ENCODE data around the gene VIL1.

The VIL1 gene

GRCh38 chr2:218406209-218406948 lies 12.5 kb upstream of the VIL1 start:
- H3K27ac ChIP-seq (ENCODE audit: insufficient read depth, low read length, poor library complexity, severe bottlenecking), result peak overlapping the region; percentile 72
- no peaks in the 10 kb centered on the region for H3K9me3 ChIP-seq (ENCODE audit: control insufficient read depth, low read length)
- peaks cover 22% of the 10 kb centered on the region for H3K36me3 ChIP-seq (ENCODE audit: control insufficient read depth, insufficient read depth, low read length)
- peak overlapping the region; percentile 41 for H3K4me3 ChIP-seq (ENCODE audit: insufficient read depth, low read depth, low read length, poor library complexity, severe bottlenecking)
- no peaks in the 10 kb centered on the region for H3K27me3 ChIP-seq (replicated peaks; ENCODE audit: control insufficient read depth, insufficient read depth, low read length, poor library complexity, severe bottlenecking)
- peaks cover 39% of the 10 kb centered on the region for H3K4me1 ChIP-seq (ENCODE audit: control insufficient read depth, insufficient read depth, low read length, poor library complexity, severe bottlenecking)
- peak; percentile 87 to 90 (median 89) for DNase-seq

- H3K36me3 ChIP-seq (ENCODE audit: control insufficient read depth, insufficient read depth, low read length), result peaks cover 16% of the 10 kb centered on the region
- H3K9me3 ChIP-seq (ENCODE audit: control insufficient read depth, low read length), result no peaks in the 10 kb centered on the region
- H3K4me3 ChIP-seq (ENCODE audit: insufficient read depth, low read depth, low read length, poor library complexity, severe bottlenecking), result peak overlapping the region; percentile 41
- peak; percentile 46 to 65 (median 54) for DNase-seq
- peak overlapping the region; percentile 72 for H3K27ac ChIP-seq (ENCODE audit: insufficient read depth, low read length, poor library complexity, severe bottlenecking)
- H3K4me1 ChIP-seq (ENCODE audit: control insufficient read depth, insufficient read depth, low read length, poor library complexity, severe bottlenecking), result peaks cover 32% of the 10 kb centered on the region
- H3K27me3 ChIP-seq (replicated peaks; ENCODE audit: control insufficient read depth, insufficient read depth, low read length, poor library complexity, severe bottlenecking), result no peaks in the 10 kb centered on the region
Measured at GRCh38 chr2:218406949-218407618, 11.8 kb upstream of the VIL1 start.

GRCh38 chr2:218407717-218408116 lies 11.2 kb upstream of the VIL1 start:
- H3K36me3 ChIP-seq (ENCODE audit: control insufficient read depth, insufficient read depth, low read length), result peaks cover 10% of the 10 kb centered on the region
- no peak overlapping the region for H3K27ac ChIP-seq (ENCODE audit: insufficient read depth, low read length, poor library complexity, severe bottlenecking)
- no peak for DNase-seq
- no peak overlapping the region for H3K4me3 ChIP-seq (ENCODE audit: insufficient read depth, low read depth, low read length, poor library complexity, severe bottlenecking)
- H3K4me1 ChIP-seq (ENCODE audit: control insufficient read depth, insufficient read depth, low read length, poor library complexity, severe bottlenecking), result peaks cover 28% of the 10 kb centered on the region
- H3K27me3 ChIP-seq (replicated peaks; ENCODE audit: control insufficient read depth, insufficient read depth, low read length, poor library complexity, severe bottlenecking), result no peaks in the 10 kb centered on the region
- no peaks in the 10 kb centered on the region for H3K9me3 ChIP-seq (ENCODE audit: control insufficient read depth, low read length)

GRCh38 chr2:218418321-218418716 lies 604 bp upstream of the VIL1 start:
- Histone ChIP-seq H3K4me3 (ENCODE audit: insufficient read depth, low read depth, low read length, poor library complexity, severe bottlenecking) (no peak overlapping the region), H3K27me3 (replicated peaks; ENCODE audit: control insufficient read depth, insufficient read depth, low read length, poor library complexity, severe bottlenecking) (no peaks in the 10 kb centered on the region), H3K4me1 (ENCODE audit: control insufficient read depth, insufficient read depth, low read length, poor library complexity, severe bottlenecking) (no peaks in the 10 kb centered on the region), H3K9me3 (ENCODE audit: control insufficient read depth, low read length) (no peaks in the 10 kb centered on the region), H3K36me3 (ENCODE audit: control insufficient read depth, insufficient read depth, low read length) (no peaks in the 10 kb centered on the region), H3K27ac (ENCODE audit: insufficient read depth, low read length, poor library complexity, severe bottlenecking) (no peak overlapping the region)
- DNase-seq, result no peak

- H3K36me3 ChIP-seq (ENCODE audit: control insufficient read depth, insufficient read depth, low read length), result no peaks in the 10 kb centered on the region
- no peak overlapping the region for H3K4me3 ChIP-seq (ENCODE audit: insufficient read depth, low read depth, low read length, poor library complexity, severe bottlenecking)
- no peaks in the 10 kb centered on the region for H3K27me3 ChIP-seq (replicated peaks; ENCODE audit: control insufficient read depth, insufficient read depth, low read length, poor library complexity, severe bottlenecking)
- H3K27ac ChIP-seq (ENCODE audit: insufficient read depth, low read length, poor library complexity, severe bottlenecking), result no peak overlapping the region
- no peak for DNase-seq
- no peaks in the 10 kb centered on the region for H3K4me1 ChIP-seq (ENCODE audit: control insufficient read depth, insufficient read depth, low read length, poor library complexity, severe bottlenecking)
- no peaks in the 10 kb centered on the region for H3K9me3 ChIP-seq (ENCODE audit: control insufficient read depth, low read length)
Measured at GRCh38 chr2:218419630-218420216, 800 bp downstream of the VIL1 start.

GRCh38 chr2:218421027-218421426 lies 2.1 kb downstream of the VIL1 start:
- Histone ChIP-seq H3K4me3 (ENCODE audit: insufficient read depth, low read depth, low read length, poor library complexity, severe bottlenecking) (no peak overlapping the region), H3K27me3 (replicated peaks; ENCODE audit: control insufficient read depth, insufficient read depth, low read length, poor library complexity, severe bottlenecking) (no peaks in the 10 kb centered on the region), H3K9me3 (ENCODE audit: control insufficient read depth, low read length) (no peaks in the 10 kb centered on the region), H3K4me1 (ENCODE audit: control insufficient read depth, insufficient read depth, low read length, poor library complexity, severe bottlenecking) (no peaks in the 10 kb centered on the region), H3K36me3 (ENCODE audit: control insufficient read depth, insufficient read depth, low read length) (no peaks in the 10 kb centered on the region), H3K27ac (ENCODE audit: insufficient read depth, low read length, poor library complexity, severe bottlenecking) (no peak overlapping the region)
- DNase-seq, result no peak

GRCh38 chr2:218422403-218423086 lies 3.6 kb downstream of the VIL1 start:
- H3K4me1 ChIP-seq (ENCODE audit: control insufficient read depth, insufficient read depth, low read length, poor library complexity, severe bottlenecking), result no peaks in the 10 kb centered on the region
- H3K27ac ChIP-seq (ENCODE audit: insufficient read depth, low read length, poor library complexity, severe bottlenecking), result no peak overlapping the region
- DNase-seq, result no peak
- H3K36me3 ChIP-seq (ENCODE audit: control insufficient read depth, insufficient read depth, low read length), result no peaks in the 10 kb centered on the region
- H3K9me3 ChIP-seq (ENCODE audit: control insufficient read depth, low read length), result no peaks in the 10 kb centered on the region
- no peak overlapping the region for H3K4me3 ChIP-seq (ENCODE audit: insufficient read depth, low read depth, low read length, poor library complexity, severe bottlenecking)
- H3K27me3 ChIP-seq (replicated peaks; ENCODE audit: control insufficient read depth, insufficient read depth, low read length, poor library complexity, severe bottlenecking), result no peaks in the 10 kb centered on the region

GRCh38 chr2:218423584-218423983 lies 4.7 kb downstream of the VIL1 start:
- no peak overlapping the region for H3K4me3 ChIP-seq (ENCODE audit: insufficient read depth, low read depth, low read length, poor library complexity, severe bottlenecking)
- no peaks in the 10 kb centered on the region for H3K4me1 ChIP-seq (ENCODE audit: control insufficient read depth, insufficient read depth, low read length, poor library complexity, severe bottlenecking)
- no peak overlapping the region for H3K27ac ChIP-seq (ENCODE audit: insufficient read depth, low read length, poor library complexity, severe bottlenecking)
- no peaks in the 10 kb centered on the region for H3K9me3 ChIP-seq (ENCODE audit: control insufficient read depth, low read length)
- H3K27me3 ChIP-seq (replicated peaks; ENCODE audit: control insufficient read depth, insufficient read depth, low read length, poor library complexity, severe bottlenecking), result no peaks in the 10 kb centered on the region
- H3K36me3 ChIP-seq (ENCODE audit: control insufficient read depth, insufficient read depth, low read length), result no peaks in the 10 kb centered on the region
- DNase-seq, result no peak

- Histone ChIP-seq H3K27me3 (replicated peaks; ENCODE audit: control insufficient read depth, insufficient read depth, low read length, poor library complexity, severe bottlenecking) (no peaks in the 10 kb centered on the region), H3K4me3 (ENCODE audit: insufficient read depth, low read depth, low read length, poor library complexity, severe bottlenecking) (no peak overlapping the region), H3K36me3 (ENCODE audit: control insufficient read depth, insufficient read depth, low read length) (no peaks in the 10 kb centered on the region), H3K9me3 (ENCODE audit: control insufficient read depth, low read length) (no peaks in the 10 kb centered on the region), H3K27ac (ENCODE audit: insufficient read depth, low read length, poor library complexity, severe bottlenecking) (no peak overlapping the region), H3K4me1 (ENCODE audit: control insufficient read depth, insufficient read depth, low read length, poor library complexity, severe bottlenecking) (no peaks in the 10 kb centered on the region)
- no peak for DNase-seq
Measured at GRCh38 chr2:218425531-218425930, 6.6 kb downstream of the VIL1 start.

- H3K4me3 ChIP-seq (ENCODE audit: insufficient read depth, low read depth, low read length, poor library complexity, severe bottlenecking), result no peak overlapping the region
- DNase-seq, result no peak
- no peaks in the 10 kb centered on the region for H3K9me3 ChIP-seq (ENCODE audit: control insufficient read depth, low read length)
- H3K36me3 ChIP-seq (ENCODE audit: control insufficient read depth, insufficient read depth, low read length), result no peaks in the 10 kb centered on the region
- H3K27me3 ChIP-seq (replicated peaks; ENCODE audit: control insufficient read depth, insufficient read depth, low read length, poor library complexity, severe bottlenecking), result no peaks in the 10 kb centered on the region
- no peak overlapping the region for H3K27ac ChIP-seq (ENCODE audit: insufficient read depth, low read length, poor library complexity, severe bottlenecking)
- no peaks in the 10 kb centered on the region for H3K4me1 ChIP-seq (ENCODE audit: control insufficient read depth, insufficient read depth, low read length, poor library complexity, severe bottlenecking)
Measured at GRCh38 chr2:218427741-218428140, 8.8 kb downstream of the VIL1 start.

Measured in effector memory CD4-positive, alpha-beta T cell (primary cell).